Thymus (tissue), 11 donors: ENCODE data around the gene DCPS. TPM values are rescaled to one million over a fixed set of nuclear protein-coding genes. Genes with fewer than 3 reads are reported as not detected.

Experiments used
- DNase-seq, 9 donors: peaks; one replicate each; pipeline ENCODE4 v3.0.0-alpha.2; 2013; ENCODE audit warnings: low spot score in 9 of 9, low read depth in 6 of 9, missing footprints in 1 of 9
- H3K27ac ChIP-seq, 2 donors: one replicate each; pipeline ENCODE4 v1.5.1; 2013; ENCODE audit warnings: control low read depth in 1 of 2, low read depth in 1 of 2, low read length in 1 of 2, mild to moderate bottlenecking in 1 of 2, moderate library complexity in 1 of 2
- H3K27me3 ChIP-seq, 2 donors: one replicate each; pipeline ENCODE4 v1.5.1; 2013; ENCODE audit warnings: low read length in 1 of 2; ENCODE audit not compliant: control insufficient read depth in 2 of 2, insufficient read depth in 1 of 2
- H3K36me3 ChIP-seq, 2 donors: one replicate each; pipeline ENCODE4 v1.5.1; 2013; ENCODE audit warnings: low read length in 1 of 2, mild to moderate bottlenecking in 1 of 2, moderate library complexity in 1 of 2; ENCODE audit not compliant: control insufficient read depth in 2 of 2, insufficient read depth in 2 of 2
- H3K4me1 ChIP-seq, 2 donors: one replicate each; pipeline ENCODE4 v1.5.1; 2013; ENCODE audit warnings: low read length in 2 of 2; ENCODE audit not compliant: control insufficient read depth in 2 of 2, insufficient read depth in 2 of 2
- H3K4me3 ChIP-seq, 2 donors: one replicate each; pipeline ENCODE4 v1.5.1; 2013; ENCODE audit warnings: low read length in 2 of 2, control low read depth in 1 of 2, mild to moderate bottlenecking in 1 of 2
- H3K9me3 ChIP-seq, 2 donors: one replicate each; pipeline ENCODE4 v1.5.1; 2013; ENCODE audit warnings: low read length in 1 of 2, mild to moderate bottlenecking in 1 of 2; ENCODE audit not compliant: control insufficient read depth in 2 of 2, insufficient read depth in 1 of 2
- WGBS: extraction: QIAGEN DNeasy Blood & Tissue Kit; methylation state at CpG from one replicate; pipeline ENCODE4 v1.1.7; 2013; 5-methylcytosine and 5-hydroxymethylcytosine counted together
- polyA plus RNA-seq: library from polyadenylated mRNA; stranded (reverse); fragments of 200-250 nt; gene quantifications from one replicate; pipeline ENCODE4 v1.2.3, GENCODE V29; 2013
- total RNA-seq: library from RNA; stranded (reverse); fragments of 120-200 nt; gene quantifications from one replicate; pipeline ENCODE4 v1.2.4, GENCODE V29; 2013
- donor health status: healthy.

Gene DCPS
- total and polyA plus RNA-seq, 2 donors = 17.2 TPM

- 94% methylated on average over 4 of the region's 4 CpGs for WGBS
- no peaks in the 10 kb centered on the region for H3K27me3 ChIP-seq
- no peak overlapping the region for H3K4me3 ChIP-seq
- H3K9me3 ChIP-seq = no peaks in the 10 kb centered on the region
- peaks cover 21 to 32% of the 10 kb centered on the region in 2 donors for H3K36me3 ChIP-seq
- H3K27ac ChIP-seq = peak overlapping the region in 1 of 2 donors; percentile 97
- DNase-seq = no peak
- peaks cover 14 to 52% of the 10 kb centered on the region in 2 donors for H3K4me1 ChIP-seq
These were observed 33.2 kb downstream of the DCPS start for GRCh38 chr11:126337126-126337473.

DNA sequence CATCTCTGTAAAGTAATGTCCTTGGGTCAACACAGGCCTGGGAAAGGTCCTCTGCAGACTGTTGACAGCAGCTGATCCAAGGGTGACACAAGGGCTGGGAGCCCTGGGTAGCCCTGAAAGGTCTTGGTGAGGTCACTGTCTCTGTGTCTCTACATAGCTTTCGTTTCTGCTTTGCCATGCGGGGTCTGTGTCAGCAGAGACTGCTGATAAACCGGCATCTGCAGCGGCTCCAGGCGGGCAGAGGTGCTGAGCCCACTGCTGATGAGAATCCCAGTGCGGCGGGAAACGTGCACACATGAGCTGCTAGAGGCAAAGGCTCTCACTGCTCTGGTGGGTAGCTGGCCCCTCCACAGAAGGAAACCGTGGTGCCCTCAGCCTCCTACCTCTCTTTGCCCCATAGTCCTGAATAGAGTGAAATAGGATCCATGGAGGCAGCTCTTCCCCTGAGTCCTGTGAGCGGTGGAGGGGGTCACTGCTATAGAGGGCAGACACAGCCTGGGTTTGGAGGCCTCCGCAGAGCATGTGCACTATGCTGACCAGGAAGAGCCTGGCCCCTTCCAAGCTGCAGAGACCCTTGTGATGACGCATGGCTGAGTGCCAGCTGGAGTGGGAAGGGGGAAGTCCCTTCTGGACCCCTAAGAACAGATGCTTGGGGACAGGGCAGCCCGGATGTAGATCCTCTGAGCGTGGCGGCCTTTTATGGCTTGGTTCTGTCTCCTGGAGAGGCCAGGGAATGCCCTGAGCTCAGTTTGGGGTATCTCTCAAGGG lies 33.8 kb downstream of the DCPS start:
- H3K27me3 ChIP-seq = no peaks in the 10 kb centered on the region
- peaks cover 25 to 30% of the 10 kb centered on the region in 2 donors for H3K36me3 ChIP-seq
- 93% methylated on average over 15 of the region's 15 CpGs for WGBS
- peak in 2 of 9 donors; percentile 14 to 37 for DNase-seq
- H3K9me3 ChIP-seq = no peaks in the 10 kb centered on the region
- peak overlapping the region in 1 of 2 donors; percentile 97 for H3K27ac ChIP-seq
- H3K4me3 ChIP-seq = no peak overlapping the region
- H3K4me1 ChIP-seq = peaks cover 14 to 53% of the 10 kb centered on the region in 2 donors

DNA sequence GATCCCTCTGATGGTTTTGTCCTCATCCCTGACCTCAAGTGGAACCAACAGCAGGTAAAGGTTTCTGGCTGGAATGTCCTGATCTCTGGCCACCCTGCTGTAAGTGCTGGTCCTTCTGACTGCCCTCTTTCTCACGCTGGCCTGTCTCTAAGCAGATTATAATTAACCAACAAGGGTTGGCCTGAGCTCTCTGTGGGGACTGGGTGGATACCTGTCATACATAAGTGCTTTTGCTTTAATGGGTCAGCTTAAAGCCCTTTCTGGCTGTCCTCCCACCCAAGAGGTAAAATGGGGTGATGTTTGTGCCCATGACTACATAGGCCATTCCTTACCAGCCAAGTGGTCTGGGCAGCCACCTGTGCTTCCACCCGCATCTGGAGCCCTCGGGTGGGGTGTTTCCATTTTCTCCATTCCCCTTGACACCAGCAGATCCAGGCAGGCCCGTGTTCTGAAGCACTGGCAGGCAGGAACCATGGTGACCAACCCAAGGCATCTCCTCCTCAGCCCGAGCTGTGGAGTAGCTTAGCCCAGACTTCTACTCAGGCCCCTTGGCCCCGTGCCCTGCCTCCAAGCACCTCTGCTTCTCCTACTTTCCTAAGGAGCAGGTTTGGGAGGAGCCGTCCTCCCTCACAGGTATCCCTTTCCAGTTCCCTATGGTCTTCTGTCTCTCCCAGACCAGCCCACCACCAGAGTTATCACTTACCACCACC lies 34.6 kb downstream of the DCPS start:
- H3K27me3 ChIP-seq = no peaks in the 10 kb centered on the region
- no peak overlapping the region for H3K27ac ChIP-seq
- peaks cover 31 to 34% of the 10 kb centered on the region in 2 donors for H3K36me3 ChIP-seq
- H3K9me3 ChIP-seq = no peaks in the 10 kb centered on the region
- no peak for DNase-seq
- H3K4me3 ChIP-seq = no peak overlapping the region
- peaks cover 14 to 53% of the 10 kb centered on the region in 2 donors for H3K4me1 ChIP-seq
- WGBS = 98% methylated on average over 7 of the region's 7 CpGs

DNA sequence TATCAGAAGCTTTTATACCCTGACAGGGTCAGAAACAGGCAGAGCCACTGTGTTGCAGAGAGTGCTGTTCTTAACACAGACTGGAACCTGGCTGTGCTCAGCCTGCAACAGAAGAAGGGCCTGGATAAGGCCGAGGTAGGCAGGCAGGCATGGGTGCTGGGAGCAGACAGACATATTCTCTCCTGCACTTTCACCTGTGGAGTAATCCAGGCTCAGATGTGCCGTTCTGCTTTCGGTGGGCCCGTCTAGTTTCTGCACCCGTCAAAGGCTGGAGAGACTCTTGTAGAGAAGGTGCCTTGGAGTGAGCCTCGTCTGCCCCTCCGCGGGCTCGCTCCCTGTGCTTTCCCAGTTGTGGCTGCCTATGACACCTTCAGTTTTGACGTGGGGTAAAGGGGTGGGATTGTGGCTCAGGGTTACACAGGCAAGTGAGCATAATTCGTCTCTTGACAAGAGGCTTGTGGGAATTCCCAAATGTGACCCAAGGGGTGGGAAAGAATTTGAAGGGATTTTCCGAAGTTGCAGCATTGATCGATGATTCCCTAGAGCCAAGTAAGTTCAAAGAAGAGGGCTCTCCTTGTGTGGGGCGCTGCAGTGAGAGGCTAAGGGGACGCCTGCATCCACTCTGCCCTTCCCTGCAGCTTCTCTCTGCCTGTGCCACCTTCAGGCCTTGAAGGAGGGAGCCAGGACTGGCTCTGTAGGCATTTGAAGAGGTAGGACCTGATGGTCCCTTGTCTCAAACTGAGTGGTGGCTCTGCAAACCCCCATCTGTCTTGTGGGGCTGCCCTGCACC lies 35.4 kb downstream of the DCPS start:
- Histone ChIP-seq H3K27me3 (no peaks in the 10 kb centered on the region), H3K27ac (no peak overlapping the region), H3K9me3 (no peaks in the 10 kb centered on the region), H3K4me1 (peaks cover 14 to 53% of the 10 kb centered on the region in 2 donors), H3K36me3 (peaks cover 36 to 40% of the 10 kb centered on the region in 2 donors), H3K4me3 (no peak overlapping the region)
- DNase-seq = no peak
- WGBS = 88% methylated on average over 15 of the region's 15 CpGs

- peaks cover 9 to 50% of the 10 kb centered on the region in 2 donors for H3K4me1 ChIP-seq
- WGBS = 97% methylated on average over 11 of the region's 11 CpGs
- no peaks in the 10 kb centered on the region for H3K27me3 ChIP-seq
- H3K9me3 ChIP-seq = no peaks in the 10 kb centered on the region
- no peak overlapping the region for H3K4me3 ChIP-seq
- peaks cover 41 to 42% of the 10 kb centered on the region in 2 donors for H3K36me3 ChIP-seq
- no peak overlapping the region for H3K27ac ChIP-seq
- DNase-seq = no peak
These were observed 36.1 kb downstream of the DCPS start for GRCh38 chr11:126339863-126340434.

DNA sequence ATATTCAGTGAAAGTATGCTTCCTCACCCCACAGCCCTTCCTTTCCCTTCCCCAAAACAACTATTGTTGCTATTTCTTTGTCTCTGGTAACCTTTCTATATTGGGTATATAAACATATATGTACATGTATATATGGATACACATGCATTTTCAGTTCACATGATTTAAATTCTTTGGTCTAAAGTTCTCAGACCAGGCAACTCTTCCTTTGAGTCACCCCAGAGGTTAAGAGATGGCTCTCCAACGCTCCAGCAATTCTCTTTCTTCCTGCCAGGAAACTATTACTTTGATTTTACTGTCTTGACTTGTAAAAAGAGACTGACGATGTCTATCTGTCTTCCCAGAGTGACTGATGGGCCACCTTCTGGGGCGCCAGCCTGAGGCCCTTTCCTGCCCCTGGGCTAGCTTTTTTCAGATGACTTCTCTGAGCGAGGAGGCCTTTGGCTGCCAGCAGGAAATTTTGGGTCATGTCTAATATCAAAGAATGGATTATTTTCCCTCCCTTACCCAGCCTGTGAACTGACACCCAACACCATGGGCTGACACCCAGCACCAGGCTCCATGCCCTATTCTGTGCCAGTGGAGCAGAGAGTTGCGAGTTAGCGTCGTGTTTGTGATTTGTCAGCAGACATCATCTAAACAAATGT lies 37.2 kb downstream of the DCPS start:
- Histone ChIP-seq H3K36me3 (peaks cover 45 to 47% of the 10 kb centered on the region in 2 donors), H3K27ac (no peak overlapping the region), H3K4me3 (no peak overlapping the region), H3K27me3 (no peaks in the 10 kb centered on the region), H3K9me3 (no peaks in the 10 kb centered on the region), H3K4me1 (peaks cover 2 to 50% of the 10 kb centered on the region in 2 donors)
- 95% methylated on average over 7 of the region's 7 CpGs for WGBS
- no peak for DNase-seq

DNA sequence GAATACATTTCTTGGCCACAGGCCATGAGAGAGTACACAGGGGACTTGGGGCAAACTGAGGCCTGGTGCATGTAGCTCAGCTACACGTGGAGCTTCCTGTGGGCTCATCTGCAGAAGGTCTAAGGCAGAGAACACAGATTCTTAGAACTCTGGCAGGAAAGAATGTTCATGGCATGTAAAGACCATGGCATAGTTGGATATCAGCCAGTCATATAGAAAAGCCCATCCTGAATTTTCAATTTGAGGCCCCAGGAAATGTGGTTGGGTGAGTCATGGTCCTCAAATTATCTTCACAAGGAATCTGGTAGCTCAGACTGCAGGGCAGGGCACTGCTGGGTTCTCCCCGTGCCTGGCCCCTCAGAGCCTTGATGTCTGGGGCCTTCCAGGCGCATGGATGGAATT lies 37.9 kb downstream of the DCPS start:
- Histone ChIP-seq H3K36me3 (peaks cover 49 to 51% of the 10 kb centered on the region in 2 donors), H3K27me3 (no peaks in the 10 kb centered on the region), H3K4me3 (no peak overlapping the region), H3K9me3 (no peaks in the 10 kb centered on the region), H3K4me1 (peaks cover 2 to 50% of the 10 kb centered on the region in 2 donors), H3K27ac (no peak overlapping the region)
- WGBS = 82% methylated on average over 3 of the region's 3 CpGs
- no peak for DNase-seq

DNA sequence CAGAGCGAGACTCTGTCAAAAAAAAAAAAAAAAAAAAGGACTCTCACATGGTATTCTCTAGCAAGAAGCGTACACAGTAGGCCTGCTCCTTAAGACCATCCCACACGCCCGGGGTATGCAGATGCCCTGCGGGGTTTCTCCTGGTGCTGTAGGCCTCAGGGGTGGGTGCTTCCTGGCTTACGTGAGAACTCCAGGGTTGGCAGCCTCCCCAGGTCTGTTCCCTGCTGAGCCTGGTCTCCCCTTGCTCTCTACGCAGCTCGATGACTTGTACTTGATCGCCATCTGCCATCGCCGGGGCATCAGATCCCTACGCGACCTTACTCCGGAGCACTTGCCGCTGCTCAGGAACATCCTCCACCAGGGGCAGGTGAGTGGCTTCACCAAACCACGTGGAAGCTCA lies 39.2 kb downstream of the DCPS start:
- no peak for DNase-seq
- no peak overlapping the region for H3K27ac ChIP-seq
- H3K4me1 ChIP-seq = peaks cover 0 to 45% of the 10 kb centered on the region in 2 donors
- H3K9me3 ChIP-seq = no peaks in the 10 kb centered on the region
- 97% methylated on average over 15 of the region's 16 CpGs for WGBS
- peaks cover 50 to 54% of the 10 kb centered on the region in 2 donors for H3K36me3 ChIP-seq
- H3K4me3 ChIP-seq = no peak overlapping the region
- H3K27me3 ChIP-seq = no peaks in the 10 kb centered on the region
